ENCODE measurements around the gene LYRM1.

Gene LYRM1

DNA sequence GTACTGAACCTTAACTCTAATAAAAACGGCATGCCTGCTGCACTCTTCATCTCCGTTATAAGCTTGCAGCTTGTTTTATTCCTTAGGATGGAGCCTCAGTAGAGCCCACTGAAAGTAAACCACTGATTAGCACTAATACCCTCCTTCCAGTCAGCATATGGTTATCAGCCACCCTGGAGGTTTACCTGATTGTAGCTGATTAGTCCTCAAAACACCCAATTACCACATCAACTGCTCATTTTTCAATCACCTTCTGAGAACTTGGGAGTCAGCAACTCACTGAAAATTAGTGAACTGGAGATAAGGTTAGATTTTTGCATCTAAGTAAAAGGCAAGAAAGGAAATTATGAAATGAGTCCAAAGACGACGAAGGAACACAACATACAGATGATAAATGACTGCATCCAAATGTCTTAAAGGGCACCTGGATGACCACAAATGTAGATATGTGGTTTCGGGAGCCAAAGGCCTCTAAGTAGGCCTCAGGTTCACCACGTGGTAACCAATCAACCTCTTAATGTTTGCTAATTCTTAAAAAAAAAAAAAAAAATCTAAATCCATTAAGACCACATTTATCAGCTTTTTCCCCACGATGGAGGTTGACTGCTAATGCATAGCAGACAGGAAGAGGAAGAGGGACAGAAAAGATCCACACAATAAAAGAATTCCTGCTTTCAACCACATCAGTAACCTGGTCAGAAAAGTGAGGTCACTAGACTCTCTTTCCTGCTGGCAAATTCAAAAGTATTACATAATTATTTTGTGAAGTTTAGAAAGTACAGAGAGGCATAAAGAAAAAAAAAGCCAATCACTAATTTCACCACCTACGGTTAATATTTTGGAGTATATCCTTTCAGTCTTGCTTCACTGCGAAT, 28.4 kb upstream of the LYRM1 start:
- DNase-seq (ENCODE audit: extremely low read depth in 1 of 2, low read depth in 1 of 2), result no peak

GRCh38 chr16:20873331-20873730, 27.2 kb upstream of the LYRM1 start:
- no peak for DNase-seq (ENCODE audit: extremely low read depth in 1 of 2, low read depth in 1 of 2)

DNA sequence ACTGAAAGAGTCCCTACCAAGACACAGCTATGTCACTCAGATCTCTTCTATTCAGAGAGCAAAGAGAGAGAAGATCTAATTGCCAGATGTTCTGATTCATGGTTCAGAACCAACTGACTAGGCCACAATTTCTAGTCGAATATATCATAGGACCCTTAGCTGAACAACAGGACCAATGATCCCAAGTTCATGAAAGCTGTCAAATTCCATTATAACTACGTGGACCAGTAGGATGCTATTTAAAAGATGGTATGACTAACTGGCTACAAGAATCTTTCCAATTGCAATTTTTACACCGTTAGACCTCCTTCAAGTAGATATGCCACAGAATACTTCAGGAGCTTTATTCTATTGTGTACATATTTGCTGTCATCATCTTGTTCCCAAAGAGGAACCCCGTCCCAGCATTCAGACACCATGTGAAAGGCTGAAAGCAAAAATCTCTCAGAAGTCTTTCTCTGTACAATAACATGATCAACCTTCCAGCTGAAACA, 26.4 kb upstream of the LYRM1 start:
- DNase-seq (ENCODE audit: extremely low read depth in 1 of 2, low read depth in 1 of 2), result no peak

GRCh38 chr16:20875355-20875650, 25.3 kb upstream of the LYRM1 start:
- DNase-seq (ENCODE audit: extremely low read depth in 1 of 2, low read depth in 1 of 2), result no peak

- no peak for DNase-seq (ENCODE audit: extremely low read depth in 1 of 2, low read depth in 1 of 2)
Observed at GRCh38 chr16:20878682-20879147, 21.9 kb upstream of the LYRM1 start.

- DNase-seq (ENCODE audit: extremely low read depth in 1 of 2, low read depth in 1 of 2), result no peak
Observed at GRCh38 chr16:20879175-20880040, 21.2 kb upstream of the LYRM1 start.

DNA sequence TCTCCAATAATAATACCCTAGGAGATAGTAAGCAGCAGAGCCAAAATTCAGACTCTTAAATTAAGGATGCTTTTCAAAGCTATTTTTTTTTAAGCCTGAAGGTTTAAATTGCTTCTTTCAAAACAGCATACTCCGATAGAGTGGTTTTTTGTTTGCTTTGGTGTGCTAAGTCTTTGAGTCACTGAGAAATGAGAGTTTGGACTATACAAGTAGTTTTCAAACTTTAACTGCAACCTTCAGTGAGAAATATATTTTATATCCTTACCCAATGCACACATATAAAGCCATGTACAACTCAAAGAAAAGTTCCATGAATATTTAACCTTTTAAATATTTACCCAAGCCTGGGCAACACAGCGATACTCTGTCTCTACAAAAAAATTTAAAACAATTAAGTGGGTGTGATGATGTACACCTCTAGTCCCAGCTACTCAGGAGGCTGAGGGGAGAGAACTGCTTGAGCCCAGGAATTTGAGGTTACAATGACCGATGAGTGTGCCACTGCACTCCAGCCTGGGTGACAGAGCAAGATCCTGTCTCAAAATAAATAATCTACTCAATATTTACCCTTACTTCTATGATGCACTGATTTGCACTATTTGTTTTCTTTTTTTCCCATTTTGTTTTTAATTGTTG, 19.6 kb upstream of the LYRM1 start:
- no peak for DNase-seq (ENCODE audit: extremely low read depth in 1 of 2, low read depth in 1 of 2)

GRCh38 chr16:20881503-20881878, 19.1 kb upstream of the LYRM1 start:
- DNase-seq (ENCODE audit: extremely low read depth in 1 of 2, low read depth in 1 of 2), result no peak

GRCh38 chr16:20883554-20884239, 16.9 kb upstream of the LYRM1 start:
- no peak for DNase-seq (ENCODE audit: extremely low read depth in 1 of 2, low read depth in 1 of 2)

DNA sequence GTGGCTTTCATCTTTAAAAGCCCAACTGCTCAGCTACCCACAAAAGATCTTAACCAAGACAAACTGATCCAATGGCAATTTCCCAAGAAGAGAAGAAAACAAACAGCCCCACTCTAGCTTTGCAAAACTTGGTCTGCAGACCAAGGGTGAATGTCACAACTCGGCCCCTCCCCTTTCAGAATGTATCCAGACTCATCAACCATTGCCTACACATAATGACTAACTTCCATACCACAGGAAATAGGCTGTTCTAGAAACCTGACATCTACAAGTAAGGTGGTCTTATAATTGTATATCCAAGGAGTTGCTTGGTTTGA, 16.4 kb upstream of the LYRM1 start:
- DNase-seq (ENCODE audit: extremely low read depth in 1 of 2, low read depth in 1 of 2), result no peak

GRCh38 chr16:20886320-20886719, 14.3 kb upstream of the LYRM1 start:
- DNase-seq (ENCODE audit: extremely low read depth in 1 of 2, low read depth in 1 of 2), result no peak

- no peak for DNase-seq (ENCODE audit: extremely low read depth in 1 of 2, low read depth in 1 of 2)
Observed at GRCh38 chr16:20887207-20887606, 13.4 kb upstream of the LYRM1 start.

- DNase-seq (ENCODE audit: extremely low read depth in 1 of 2, low read depth in 1 of 2), result no peak
Observed at GRCh38 chr16:20889625-20890275, 10.8 kb upstream of the LYRM1 start.

- DNase-seq (ENCODE audit: extremely low read depth in 1 of 2, low read depth in 1 of 2), result no peak
Observed at GRCh38 chr16:20894388-20894787, 6.2 kb upstream of the LYRM1 start.

- DNase-seq (ENCODE audit: extremely low read depth in 1 of 2, low read depth in 1 of 2), result no peak
Observed at GRCh38 chr16:20897253-20897897, 3.2 kb upstream of the LYRM1 start.

DNA sequence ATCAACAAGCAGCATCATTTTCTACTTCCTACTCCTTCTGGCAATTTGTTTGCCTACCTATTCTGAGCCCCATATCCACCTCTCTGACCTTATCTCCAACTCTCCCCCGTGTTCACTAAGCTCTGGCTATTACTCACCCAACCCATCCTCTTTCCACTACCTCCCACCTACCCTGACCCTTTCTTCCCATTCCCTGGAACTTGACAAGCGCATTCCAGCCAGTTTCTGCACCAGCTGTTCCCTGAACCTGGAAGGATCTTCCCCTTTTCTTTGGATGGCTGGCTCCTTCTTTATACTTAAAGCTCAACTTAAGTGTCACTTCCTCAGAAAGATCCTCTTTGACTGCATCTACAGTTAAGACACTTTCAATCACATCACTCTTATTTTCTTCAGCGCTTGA, 2.6 kb upstream of the LYRM1 start:
- no peak for DNase-seq (ENCODE audit: extremely low read depth in 1 of 2, low read depth in 1 of 2)

- no peak for DNase-seq (ENCODE audit: extremely low read depth in 1 of 2, low read depth in 1 of 2)
Observed at GRCh38 chr16:20899071-20899470, 1.5 kb upstream of the LYRM1 start.

DNA sequence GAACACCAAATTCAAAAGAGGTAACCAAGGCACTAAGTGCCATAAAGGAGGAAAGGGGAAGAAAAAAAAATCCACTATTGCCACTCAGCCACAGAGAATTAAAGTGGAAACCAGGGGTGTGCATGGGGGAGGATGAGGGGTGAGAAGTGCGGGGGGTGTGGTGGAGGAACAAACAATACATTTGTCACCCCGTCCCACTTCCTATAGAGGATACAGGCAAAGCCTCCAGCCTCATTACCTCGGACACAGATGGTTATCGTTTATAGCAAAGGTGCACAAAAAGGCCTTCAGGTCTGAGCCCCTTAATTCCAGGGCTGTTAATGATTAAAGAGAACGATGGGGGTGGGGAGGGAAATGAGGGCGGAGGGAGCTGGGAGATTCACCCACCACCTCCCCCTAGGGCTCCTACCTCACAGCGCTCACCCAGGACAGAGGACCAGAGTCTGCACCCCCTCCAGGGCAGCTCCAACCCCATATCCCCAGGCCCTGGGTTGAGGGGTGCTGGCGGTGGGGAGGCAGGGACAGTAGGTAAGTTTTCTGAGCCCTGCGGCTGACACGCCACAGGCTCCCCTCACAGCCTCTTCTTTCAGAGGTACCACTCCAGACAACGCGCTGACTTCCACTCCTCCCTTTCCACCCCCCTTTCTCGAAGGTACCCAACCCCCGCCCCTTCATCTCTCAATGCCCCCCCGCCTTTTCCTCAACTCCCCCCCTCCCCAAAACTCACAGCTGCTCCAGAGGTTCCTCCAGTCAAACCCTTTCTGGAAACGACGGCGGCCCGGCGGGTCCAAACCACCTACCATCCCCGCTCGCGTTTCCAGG, 883 bp upstream of the LYRM1 start:
- DNase-seq (ENCODE audit: extremely low read depth in 1 of 2, low read depth in 1 of 2), result no peak

GRCh38 chr16:20901068-20901435, 481 bp downstream of the LYRM1 start:
- DNase-seq (ENCODE audit: extremely low read depth in 1 of 2, low read depth in 1 of 2), result no peak

Data from activated CD8-positive, alpha-beta memory T cell treated with anti-CD3 and anti-CD28 coated beads for 1 hour (primary cell).